Choroid plexus epithelial cell (primary cell): ENCODE measurements around the gene ABCD1.

Source experiments
- DNase-seq: peaks from one replicate; pipeline ENCODE4 v3.0.0-alpha.2; 2010; ENCODE audit warnings: low read depth
- H3K4me3 ChIP-seq: 2 replicates; pipeline ENCODE4 v1.5.1; 2011; ENCODE audit warnings: low read depth, mild to moderate bottlenecking, control low read depth, low read length, moderate library complexity
- TF ChIP-seq, protein P1 (sequence below): conservative IDR thresholded peaks from 2 replicates; pipeline ENCODE4 v1.5.1; 2011; ENCODE audit warnings: low read depth, mild to moderate bottlenecking, control low read depth, inconsistent platforms, low read length, moderate library complexity

ABCD1 gene

GRCh38 chrX:153786669-153787068 is 62.0 kb downstream of the ABCD1 start:
- no peak overlapping the region for H3K4me3 ChIP-seq
- TF ChIP-seq, protein P1, sequence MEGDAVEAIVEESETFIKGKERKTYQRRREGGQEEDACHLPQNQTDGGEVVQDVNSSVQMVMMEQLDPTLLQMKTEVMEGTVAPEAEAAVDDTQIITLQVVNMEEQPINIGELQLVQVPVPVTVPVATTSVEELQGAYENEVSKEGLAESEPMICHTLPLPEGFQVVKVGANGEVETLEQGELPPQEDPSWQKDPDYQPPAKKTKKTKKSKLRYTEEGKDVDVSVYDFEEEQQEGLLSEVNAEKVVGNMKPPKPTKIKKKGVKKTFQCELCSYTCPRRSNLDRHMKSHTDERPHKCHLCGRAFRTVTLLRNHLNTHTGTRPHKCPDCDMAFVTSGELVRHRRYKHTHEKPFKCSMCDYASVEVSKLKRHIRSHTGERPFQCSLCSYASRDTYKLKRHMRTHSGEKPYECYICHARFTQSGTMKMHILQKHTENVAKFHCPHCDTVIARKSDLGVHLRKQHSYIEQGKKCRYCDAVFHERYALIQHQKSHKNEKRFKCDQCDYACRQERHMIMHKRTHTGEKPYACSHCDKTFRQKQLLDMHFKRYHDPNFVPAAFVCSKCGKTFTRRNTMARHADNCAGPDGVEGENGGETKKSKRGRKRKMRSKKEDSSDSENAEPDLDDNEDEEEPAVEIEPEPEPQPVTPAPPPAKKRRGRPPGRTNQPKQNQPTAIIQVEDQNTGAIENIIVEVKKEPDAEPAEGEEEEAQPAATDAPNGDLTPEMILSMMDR: no peak
- no peak for DNase-seq

GRCh38 chrX:153789654-153790053 is 65.0 kb downstream of the ABCD1 start:
- no peak overlapping the region for H3K4me3 ChIP-seq
- TF ChIP-seq, protein P1: no peak
- no peak for DNase-seq

GRCh38 chrX:153791104-153791852 is 66.6 kb downstream of the ABCD1 start:
- TF ChIP-seq, protein P1: no peak
- DNase-seq: no peak
- no peak overlapping the region for H3K4me3 ChIP-seq

DNA sequence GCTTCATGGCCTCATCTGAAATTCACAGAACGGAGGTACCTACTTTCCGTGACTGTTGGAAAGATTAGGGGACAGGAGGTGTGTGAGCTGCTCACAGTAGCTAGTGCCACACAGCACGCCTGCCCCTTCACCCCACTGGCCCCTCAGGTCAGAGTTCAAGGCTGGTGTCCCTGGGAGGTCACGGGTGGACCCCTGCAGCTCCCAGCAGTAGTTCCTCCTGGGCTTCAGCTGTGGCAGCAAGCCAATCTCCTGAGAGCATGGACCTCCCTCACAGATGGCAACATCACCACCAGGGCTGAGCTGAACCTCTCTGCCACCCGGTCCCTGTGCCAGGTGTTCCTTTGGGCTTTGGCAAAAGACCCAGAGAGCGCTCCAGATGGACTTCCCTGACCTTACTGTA is 67.7 kb downstream of the ABCD1 start:
- TF ChIP-seq, protein P1: no peak
- H3K4me3 ChIP-seq: no peak overlapping the region

GRCh38 chrX:153793291-153793690 is 68.6 kb downstream of the ABCD1 start:
- TF ChIP-seq, protein P1: no peak
- H3K4me3 ChIP-seq: peak overlapping the region; percentile 90
- DNase-seq: no peak

More for the DNA sequence above, 67.7 kb downstream of the ABCD1 start:
- no peak for DNase-seq
